CD14-positive monocyte (primary cell): Measurements from ENCODE around the gene ZNF740. TPM values are rescaled to one million over a fixed set of nuclear protein-coding genes. Genes with fewer than 3 reads are reported as not detected.

Experiments
- DNase-seq, 3 donors: peaks; one replicate each; pipeline ENCODE4 v3.0.0-alpha.2; 2011 to 2022
- H2AFZ ChIP-seq: 2 replicates; pipeline ENCODE4 v1.6.0; 2012; ENCODE audit warnings: mild to moderate bottlenecking, low read depth, low read length, inconsistent platforms; ENCODE audit not compliant: insufficient read depth, poor library complexity, severe bottlenecking
- H3K27ac ChIP-seq, 2 donors: 1 replicate in 1 of 2; 2 replicates in 1 of 2; pipeline ENCODE4 v1.5.1; 2012 to 2013; ENCODE audit warnings: low read length in 2 of 2, control low read depth in 1 of 2, inconsistent platforms in 1 of 2, low read depth in 1 of 2, mild to moderate bottlenecking in 1 of 2
- H3K27me3 ChIP-seq, 2 donors: one replicate each; pipeline versions ENCODE4 v1.6.0 to v1.6.1; 2011 to 2013; ENCODE audit warnings: low read length in 2 of 2; ENCODE audit not compliant: control insufficient read depth in 2 of 2, insufficient read depth in 2 of 2
- H3K36me3 ChIP-seq, 2 donors: replicated peaks in 1 of 2; 1 replicate in 1 of 2; 2 replicates in 1 of 2; pipeline versions ENCODE4 v1.5.1 to v1.6.1; 2012 to 2013; ENCODE audit warnings: low read length in 2 of 2, control low read depth in 1 of 2, inconsistent platforms in 1 of 2, mild to moderate bottlenecking in 1 of 2; ENCODE audit not compliant: insufficient read depth in 2 of 2, control insufficient read depth in 1 of 2
- H3K4me1 ChIP-seq, 2 donors: 1 replicate in 1 of 2; 2 replicates in 1 of 2; pipeline versions ENCODE4 v1.5.1 to v1.6.1; 2012 to 2013; ENCODE audit warnings: low read length in 2 of 2, control low read depth in 1 of 2, inconsistent platforms in 1 of 2, mild to moderate bottlenecking in 1 of 2, moderate library complexity in 1 of 2; ENCODE audit not compliant: insufficient read depth in 2 of 2, control insufficient read depth in 1 of 2
- H3K4me2 ChIP-seq: replicated peaks from 2 replicates; pipeline ENCODE3; 2012; ENCODE audit warnings: low read length, moderate library complexity, mild to moderate bottlenecking; ENCODE audit not compliant: poor library complexity, severe bottlenecking; ENCODE audit errors: extremely low read depth
- H3K4me3 ChIP-seq, 3 experiments: fragments of 200-600 bp in 1 of 3; sonication (generic) in 1 of 3; replicated peaks in 1 of 3; 1 replicate in 2 of 3; 2 replicates in 1 of 3; pipeline ENCODE4 v1.5.1; 2011 to 2013; ENCODE audit warnings: low read length in 3 of 3, mild to moderate bottlenecking in 3 of 3, control low read depth in 2 of 3, low read depth in 2 of 3, inconsistent platforms in 1 of 3, moderate library complexity in 1 of 3
- H3K79me2 ChIP-seq: 2 replicates; pipeline ENCODE4 v1.6.0; 2012; ENCODE audit warnings: mild to moderate bottlenecking, control low read depth, inconsistent platforms, low read length, moderate library complexity; ENCODE audit not compliant: insufficient read depth
- H3K9ac ChIP-seq: 2 replicates; pipeline ENCODE4 v1.6.0; 2017; ENCODE audit warnings: low read length, mild to moderate bottlenecking; ENCODE audit not compliant: insufficient read depth, poor library complexity, severe bottlenecking
- H3K9me3 ChIP-seq, 2 donors: replicated peaks in 1 of 2; 1 replicate in 1 of 2; 2 replicates in 1 of 2; pipeline versions ENCODE4 v1.5.1 to v1.6.1; 2012 to 2013; ENCODE audit warnings: low read length in 2 of 2, control low read depth in 1 of 2; ENCODE audit not compliant: control insufficient read depth in 1 of 2, insufficient read depth in 1 of 2
- H4K20me1 ChIP-seq: 2 replicates; pipeline ENCODE4 v1.6.0; 2012; ENCODE audit warnings: mild to moderate bottlenecking, low read length, control low read depth, moderate library complexity; ENCODE audit not compliant: insufficient read depth
- H3K27ac Mint-ChIP-seq, 7 donors: one replicate each; pipeline ENCODE4 v1.8.0; 2020; ENCODE audit warnings: mild to moderate bottlenecking in 7 of 7, mixed read lengths in 7 of 7, moderate library complexity in 6 of 7, inconsistent platforms in 2 of 7
- H3K27me3 Mint-ChIP-seq, 3 donors: one replicate each; pipeline ENCODE4 v1.8.0; 2021 to 2022; ENCODE audit warnings: low read depth in 3 of 3, mild to moderate bottlenecking in 3 of 3, mixed read lengths in 3 of 3, moderate library complexity in 3 of 3, inconsistent platforms in 1 of 3
- H3K36me3 Mint-ChIP-seq, 2 donors: one replicate each; pipeline ENCODE4 v1.8.0; 2020; ENCODE audit warnings: mixed read lengths in 2 of 2, inconsistent platforms in 1 of 2, mild to moderate bottlenecking in 1 of 2
- H3K4me1 Mint-ChIP-seq: one replicate; pipeline ENCODE4 v1.8.0; 2020; ENCODE audit warnings: mild to moderate bottlenecking, mixed read lengths
- H3K4me3 Mint-ChIP-seq, 2 donors: one replicate each; pipeline ENCODE4 v1.8.0; 2020; ENCODE audit warnings: mild to moderate bottlenecking in 2 of 2, mixed read lengths in 2 of 2, moderate library complexity in 1 of 2
- H3K9me3 Mint-ChIP-seq, 7 donors: one replicate each; pipeline ENCODE4 v1.8.0; 2020 to 2022; ENCODE audit warnings: mixed read lengths in 7 of 7, mild to moderate bottlenecking in 6 of 7, moderate library complexity in 6 of 7, inconsistent platforms in 2 of 7
- WGBS: methylation state at CpG from one replicate; pipeline ENCODE4 v1.1.5; 2013; ENCODE audit warnings: missing lambda C conversion rate; ENCODE audit not compliant: insufficient coverage; 5-methylcytosine and 5-hydroxymethylcytosine counted together
- intact Hi-C, 2 donors: fragments of 100-400 bp; cut with micrococcal nuclease; formaldehyde crosslinking; loops; one replicate each; pipeline versions ENCODE4 v1.15.0 to v1.15.1; 2023
- polyA plus RNA-seq, 3 donors: library from polyadenylated mRNA; depleted of rRNA in 1 of 3; unstranded in 2 of 3; stranded (reverse) in 1 of 3; fragments of 300-500 nt in 2 of 3; fragments of >200 nt in 1 of 3; fragmentation: Illumina TruSeq in 2 of 3; gene quantifications; 1 replicate in 2 of 3; 2 replicates in 1 of 3; pipeline ENCODE4 v1.2.3, GENCODE V29; 2012 to 2021
- TF ChIP-seq, protein P1 (sequence below): fragments of 200-600 bp; IDR thresholded peaks from one replicate; pipeline ENCODE4 v1.8.0; 2022; ENCODE audit warnings: antibody characterized with exemption, mild to moderate bottlenecking

Gene ZNF740
- polyA plus RNA-seq, 3 donors, result 0.74 to 15.4 (median 1.3) TPM

DNA sequence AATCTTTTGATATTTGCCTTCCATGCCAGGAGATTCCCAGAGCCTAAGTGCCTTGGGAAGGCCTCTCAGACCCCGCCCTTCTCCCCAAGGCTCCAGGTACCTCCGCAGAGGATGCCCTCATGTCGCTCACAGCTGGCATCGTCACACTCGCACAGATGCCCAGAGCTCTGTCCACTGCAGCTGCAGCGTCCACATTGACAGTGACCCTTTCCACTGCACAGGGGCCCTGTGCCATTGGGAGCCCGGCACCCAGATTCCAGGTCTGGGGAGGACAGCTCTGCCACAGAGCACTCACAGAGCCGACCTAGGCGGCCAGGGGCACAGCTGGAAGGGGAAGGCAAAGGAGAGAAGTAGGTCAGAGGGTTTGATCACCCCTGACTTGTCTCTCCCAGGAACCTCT lies 12.5 kb downstream of the ZNF740 start:
- TF ChIP-seq, protein P1, sequence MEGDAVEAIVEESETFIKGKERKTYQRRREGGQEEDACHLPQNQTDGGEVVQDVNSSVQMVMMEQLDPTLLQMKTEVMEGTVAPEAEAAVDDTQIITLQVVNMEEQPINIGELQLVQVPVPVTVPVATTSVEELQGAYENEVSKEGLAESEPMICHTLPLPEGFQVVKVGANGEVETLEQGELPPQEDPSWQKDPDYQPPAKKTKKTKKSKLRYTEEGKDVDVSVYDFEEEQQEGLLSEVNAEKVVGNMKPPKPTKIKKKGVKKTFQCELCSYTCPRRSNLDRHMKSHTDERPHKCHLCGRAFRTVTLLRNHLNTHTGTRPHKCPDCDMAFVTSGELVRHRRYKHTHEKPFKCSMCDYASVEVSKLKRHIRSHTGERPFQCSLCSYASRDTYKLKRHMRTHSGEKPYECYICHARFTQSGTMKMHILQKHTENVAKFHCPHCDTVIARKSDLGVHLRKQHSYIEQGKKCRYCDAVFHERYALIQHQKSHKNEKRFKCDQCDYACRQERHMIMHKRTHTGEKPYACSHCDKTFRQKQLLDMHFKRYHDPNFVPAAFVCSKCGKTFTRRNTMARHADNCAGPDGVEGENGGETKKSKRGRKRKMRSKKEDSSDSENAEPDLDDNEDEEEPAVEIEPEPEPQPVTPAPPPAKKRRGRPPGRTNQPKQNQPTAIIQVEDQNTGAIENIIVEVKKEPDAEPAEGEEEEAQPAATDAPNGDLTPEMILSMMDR, result no peak
- H3K4me3 Mint-ChIP-seq, result no peak overlapping the region
- Histone ChIP-seq H3K9ac (no peak overlapping the region), H3K27ac (no peak overlapping the region), H3K36me3 (peaks cover 47 to 83% of the 10 kb centered on the region in 2 donors), H3K4me1 (peaks cover 4 to 5% of the 10 kb centered on the region in 2 donors), H3K4me3 (no peak overlapping the region), H3K79me2 (no peaks in the 10 kb centered on the region), H3K27me3 (no peaks in the 10 kb centered on the region), H3K4me2 (no peak overlapping the region), H3K9me3 (no peaks in the 10 kb centered on the region), H2AFZ (no peak overlapping the region), H4K20me1 (peaks cover 17% of the 10 kb centered on the region)
- peaks cover 7% of the 10 kb centered on the region for H3K4me1 Mint-ChIP-seq
- peaks cover 67 to 76% of the 10 kb centered on the region in 2 donors for H3K36me3 Mint-ChIP-seq
- WGBS, result 98% methylated on average over 7 of the region's 9 CpGs
- H3K9me3 Mint-ChIP-seq, result peaks cover 0 to 2% (median 0%) of the 10 kb centered on the region in 7 donors
- no peak for DNase-seq
- intact Hi-C loops, result no loop called here
- peak overlapping the region in 2 of 7 donors; percentile 2 to 23 for H3K27ac Mint-ChIP-seq
- H3K27me3 Mint-ChIP-seq, result peaks cover 6 to 8% (median 8%) of the 10 kb centered on the region in 3 donors

DNA sequence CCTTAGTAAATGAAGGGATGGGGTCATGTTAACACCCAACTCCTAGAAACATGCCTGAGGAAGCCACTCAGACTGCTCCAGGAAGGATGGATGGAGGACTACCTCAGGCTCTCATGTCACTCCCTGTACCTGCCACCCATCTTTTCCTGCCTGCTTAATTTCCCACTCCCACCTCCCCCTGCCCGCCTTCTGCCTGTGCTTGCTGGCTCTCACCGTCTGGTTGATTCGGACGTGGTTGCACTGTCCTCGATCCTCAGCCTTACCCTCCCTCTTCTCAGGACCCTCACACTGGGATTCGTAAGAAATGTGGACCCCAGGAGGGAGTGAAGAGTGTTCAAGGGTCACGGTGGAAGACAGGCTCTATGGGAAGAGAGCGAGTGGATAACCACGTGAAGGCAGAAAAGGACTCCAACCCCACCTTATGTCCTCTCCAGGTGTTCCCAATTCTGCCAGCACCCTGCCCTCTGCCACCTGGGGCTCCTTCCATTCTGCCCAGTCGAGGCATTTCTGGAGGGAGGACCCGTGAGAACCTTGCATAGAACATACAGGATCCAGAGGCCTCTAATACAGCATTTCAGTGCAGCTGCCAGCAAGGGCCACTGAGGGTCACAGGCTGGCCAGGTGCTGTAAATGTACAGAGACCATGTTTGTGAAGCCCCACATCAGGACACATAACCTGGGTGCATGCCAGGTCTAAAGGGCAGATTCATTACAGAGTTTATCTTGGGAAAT lies 13.6 kb downstream of the ZNF740 start:
- Histone ChIP-seq H3K4me1 (peaks cover 10% of the 10 kb centered on the region in 2 donors), H3K79me2 (no peaks in the 10 kb centered on the region), H3K4me3 (no peak overlapping the region), H3K9ac (no peak overlapping the region), H3K27me3 (no peaks in the 10 kb centered on the region), H3K36me3 (peaks cover 38 to 72% of the 10 kb centered on the region in 2 donors), H2AFZ (no peak overlapping the region), H4K20me1 (peaks cover 14% of the 10 kb centered on the region), H3K27ac (no peak overlapping the region), H3K4me2 (no peak overlapping the region), H3K9me3 (no peaks in the 10 kb centered on the region)
- Mint-ChIP-seq H3K4me1 (peaks cover 18% of the 10 kb centered on the region), H3K9me3 (peaks cover 0 to 2% (median 0%) of the 10 kb centered on the region in 7 donors), H3K27me3 (peaks cover 9 to 17% (median 15%) of the 10 kb centered on the region in 3 donors), H3K4me3 (no peak overlapping the region), H3K36me3 (peaks cover 65 to 74% of the 10 kb centered on the region in 2 donors), H3K27ac (peak overlapping the region in 1 of 7 donors; percentile 76)
- intact Hi-C loops, result no loop called here
- TF ChIP-seq, protein P1, result no peak
- no peak for DNase-seq
- WGBS, result 100% methylated on average over 5 of the region's 11 CpGs
